Tongue (tissue), 2 donors: ENCODE measurements around the gene ITIH1. TPM values are rescaled to one million over a fixed set of nuclear protein-coding genes. Genes with fewer than 3 reads are reported as not detected.

Source experiments
- DNase-seq: peaks from one replicate; pipeline ENCODE4 v3.0.0-alpha.2; 2015
- total RNA-seq: library from RNA; depleted of rRNA; stranded (reverse); fragments of >200 nt; gene quantifications from one replicate; pipeline ENCODE4 v1.2.3, GENCODE V29; 2014

ITIH1 gene
- total RNA-seq, 1 donor from 2014 or later, result not detected

DNA sequence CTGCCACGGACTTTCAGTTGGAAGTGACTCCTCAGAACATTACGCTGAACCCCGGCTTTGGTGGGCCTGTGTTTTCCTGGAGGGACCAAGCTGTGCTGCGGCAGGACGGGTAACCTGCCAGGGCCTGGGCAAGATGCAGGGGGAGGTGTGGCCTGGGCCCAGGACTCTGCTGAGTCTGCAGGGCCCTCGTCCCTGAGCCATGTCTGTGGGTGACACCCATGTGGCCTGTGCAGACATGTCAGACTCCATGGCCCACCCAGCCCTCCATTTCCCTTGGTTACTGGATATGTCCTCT is 12.3 kb downstream of the ITIH1 start:
- peak; percentile 22 for DNase-seq

DNA sequence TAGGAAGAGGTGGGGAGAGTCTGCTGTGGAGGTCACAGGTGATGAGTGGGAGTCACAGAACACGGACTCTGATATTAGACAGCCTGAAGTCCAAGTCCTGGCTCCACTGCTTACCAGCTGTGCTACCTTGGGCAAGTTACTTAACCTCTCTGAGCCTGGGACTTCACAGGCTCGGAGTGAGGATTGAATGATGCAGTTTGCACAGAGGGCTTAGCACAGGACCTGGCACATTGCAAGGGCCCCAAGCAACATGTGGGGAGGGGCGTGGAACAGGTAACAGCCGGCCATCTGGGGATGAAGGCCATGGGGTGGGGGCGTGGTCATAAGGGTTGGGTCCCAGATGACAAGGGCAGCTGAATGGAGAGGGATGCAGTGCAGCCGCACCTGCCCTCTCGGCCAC is 12.9 kb downstream of the ITIH1 start:
- no peak for DNase-seq

- DNase-seq, result no peak
These were observed 13.3 kb downstream of the ITIH1 start for GRCh38 chr3:52790741-52791140.

- DNase-seq, result no peak
These were observed 14.0 kb downstream of the ITIH1 start for GRCh38 chr3:52791366-52791765.

DNA sequence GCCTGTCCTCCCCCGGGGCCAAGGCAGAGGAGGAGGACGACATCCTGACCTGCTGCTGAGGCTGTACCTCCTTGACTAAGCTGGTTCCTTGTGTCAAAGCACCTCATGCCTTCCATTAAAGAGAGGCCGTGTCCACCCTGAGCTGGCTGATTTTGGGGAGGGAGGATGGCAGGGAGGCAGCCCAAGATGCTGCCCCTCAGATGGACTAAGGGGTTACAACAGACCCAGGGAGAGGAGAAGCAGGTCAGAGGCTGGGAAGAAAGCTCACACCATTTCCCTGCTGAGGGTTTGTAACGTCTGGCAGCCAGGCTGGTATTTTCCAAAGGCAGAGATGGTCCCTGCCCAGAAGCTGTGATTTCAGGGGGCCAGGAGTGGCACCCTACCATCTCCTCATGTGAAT is 14.5 kb downstream of the ITIH1 start:
- no peak for DNase-seq

DNA sequence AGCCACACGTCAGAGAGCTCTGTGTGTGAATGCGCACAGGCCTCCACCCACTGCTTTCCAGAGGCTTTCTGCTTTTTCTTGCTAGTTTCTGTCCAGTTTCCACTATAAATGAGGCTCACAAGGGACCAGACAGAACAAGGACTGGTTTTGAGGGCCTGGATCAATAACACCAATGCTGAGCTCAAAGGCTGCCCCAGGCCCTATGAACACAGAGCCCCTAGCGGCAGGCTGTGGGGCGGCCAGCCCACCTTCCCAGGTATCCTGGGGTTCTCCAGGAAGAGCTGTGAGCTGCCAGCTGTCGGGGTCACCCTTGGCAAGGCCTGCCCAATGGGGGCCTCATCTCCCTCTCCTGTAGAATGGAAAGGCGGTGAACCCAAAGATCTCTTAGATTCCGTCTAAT is 15.0 kb downstream of the ITIH1 start:
- no peak for DNase-seq

- DNase-seq, result peak; percentile 60
These were observed 15.7 kb downstream of the ITIH1 start for GRCh38 chr3:52792961-52793695.

- peak; percentile 41 for DNase-seq
These were observed 16.6 kb downstream of the ITIH1 start for GRCh38 chr3:52793702-52794611.

- DNase-seq, result no peak
These were observed 17.3 kb downstream of the ITIH1 start, which contains the start of gene ITIH3 for GRCh38 chr3:52794612-52795099. Gene ITIH3, plus strand, starts transcription at chr3:52794796. Its CDS starts 8 bp downstream, at chr3:52794804.

- no peak for DNase-seq
These were observed 18.0 kb downstream of the ITIH1 start for GRCh38 chr3:52795298-52795900.

- DNase-seq, result no peak
These were observed 19.0 kb downstream of the ITIH1 start for GRCh38 chr3:52796411-52796810.

GRCh38 chr3:52798376-52798977 is 21.1 kb downstream of the ITIH1 start:
- no peak for DNase-seq

- no peak for DNase-seq
These were observed 21.6 kb downstream of the ITIH1 start for GRCh38 chr3:52798978-52799476.

DNA sequence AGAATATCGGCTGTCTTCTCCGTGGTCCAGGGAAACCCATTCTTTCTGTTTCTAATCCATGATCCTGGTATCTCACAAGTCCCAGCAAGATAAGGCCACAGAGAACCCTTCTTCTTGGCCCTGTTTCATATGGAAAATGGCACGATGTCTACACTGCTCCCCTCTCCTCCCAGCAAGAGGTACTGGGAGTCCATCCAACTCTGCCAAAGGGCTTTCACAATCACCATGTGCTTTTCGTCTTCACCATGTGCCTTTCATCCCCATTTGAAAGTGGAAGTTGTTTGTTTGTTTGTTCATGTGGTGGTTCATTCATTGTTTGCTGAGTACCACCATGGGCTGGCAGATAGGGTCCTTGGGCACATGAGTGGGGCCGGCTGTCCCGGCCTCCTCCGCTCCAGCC is 22.7 kb downstream of the ITIH1 start:
- DNase-seq, result no peak

DNA sequence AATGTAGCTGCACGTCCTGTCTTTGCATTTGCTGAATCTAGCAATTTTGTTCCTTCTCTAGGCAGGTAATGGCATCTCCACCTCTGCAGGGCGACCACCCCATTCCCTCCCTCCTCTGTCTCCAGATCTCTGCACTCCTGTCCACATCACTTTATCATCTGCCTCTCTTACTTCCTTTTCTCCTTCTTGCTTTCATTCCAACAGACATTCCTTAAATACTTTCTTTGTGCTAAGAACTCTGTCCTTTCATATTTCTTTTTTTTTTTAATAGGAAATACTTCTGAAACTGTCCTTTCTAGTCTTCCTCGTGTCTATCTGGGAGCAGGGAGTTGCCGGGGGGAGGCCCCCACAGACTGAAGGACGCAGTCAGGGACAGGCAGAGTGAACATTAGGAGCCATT is 24.4 kb downstream of the ITIH1 start:
- DNase-seq, result no peak

GRCh38 chr3:52805270-52806039 is 28.1 kb downstream of the ITIH1 start:
- no peak for DNase-seq

- no peak for DNase-seq
These were observed 31.8 kb downstream of the ITIH1 start for GRCh38 chr3:52809149-52809548.

GRCh38 chr3:52809662-52810377 is 32.4 kb downstream of the ITIH1 start:
- DNase-seq, result peak; percentile 42

GRCh38 chr3:52810923-52811322 is 33.5 kb downstream of the ITIH1 start:
- DNase-seq, result no peak

DNA sequence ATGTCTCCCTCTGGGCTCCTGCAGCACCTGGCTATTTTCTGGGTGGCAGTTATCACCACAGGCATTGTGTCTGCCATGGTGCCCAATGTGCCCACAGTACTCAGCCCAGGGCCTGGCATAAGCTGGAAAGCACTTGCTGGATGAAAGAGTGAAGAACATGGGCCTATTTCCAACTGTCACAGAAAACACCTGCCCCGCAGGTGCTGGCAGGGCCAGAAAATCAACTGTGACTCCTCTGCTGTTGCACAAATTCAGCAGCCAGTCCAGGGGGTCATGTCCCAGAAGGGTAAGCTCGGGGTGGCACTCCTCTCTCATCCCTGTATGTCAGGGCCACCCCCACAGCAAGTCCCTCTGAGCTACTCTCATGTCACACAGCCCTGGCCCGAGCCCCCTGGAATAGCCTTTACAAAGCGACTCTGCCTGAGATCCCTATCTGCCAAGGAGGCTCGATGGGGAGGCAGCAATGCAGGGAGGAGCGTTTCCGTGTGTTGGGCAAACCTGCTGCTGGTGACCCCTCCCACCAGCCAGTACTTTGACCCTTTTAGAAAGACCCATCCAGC is 34.1 kb downstream of the ITIH1 start:
- no peak for DNase-seq

DNA sequence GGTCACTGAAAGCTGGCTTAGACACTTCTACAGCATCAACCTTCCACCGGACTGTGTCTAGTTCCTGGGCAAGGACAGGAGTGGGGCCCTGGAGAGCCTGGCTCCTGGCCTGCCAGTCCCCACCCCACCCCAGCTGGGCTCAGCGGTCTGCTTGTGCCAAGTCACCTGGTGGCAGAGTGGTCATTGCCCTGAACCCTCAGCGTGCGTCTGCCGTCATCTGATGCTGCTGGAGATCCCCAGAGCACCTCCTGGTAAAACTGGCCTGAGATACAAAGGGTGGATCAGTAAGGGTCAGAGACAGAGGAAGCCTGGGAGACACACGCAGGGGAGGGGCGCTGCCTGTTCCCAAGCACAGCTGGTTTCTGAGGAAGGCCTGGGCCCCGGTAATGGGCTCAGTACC is 36.4 kb downstream of the ITIH1 start:
- no peak for DNase-seq
